B cell (primary cell): ENCODE measurements around the gene NFASC. TPM values are rescaled to one million over a fixed set of nuclear protein-coding genes. Genes with fewer than 3 reads are reported as not detected.

ENCODE experiments used
- ATAC-seq: fragments of 200-7000 bp; cut with Tn5 transposase; one replicate; pipeline ENCODE4 v1.10.0; 2021; ENCODE audit warnings: low read depth, mild to moderate bottlenecking, moderate number of reproducible peaks, moderate library complexity
- CTCF ChIA-PET: fragments of 350-600 bp; sonication (Branson Sonifier 250); formaldehyde crosslinking; loops from one replicate; lab custom pipeline; 2021; ENCODE audit warnings: antibody characterized with exemption, inconsistent platforms; lab: Charles Lee
- POLR2A ChIA-PET: fragments of 350-600 bp; sonication (Branson Sonifier 250); formaldehyde crosslinking; loops from one replicate; lab custom pipeline; 2021; ENCODE audit warnings: antibody characterized with exemption; lab: Charles Lee
- DNase-seq: peaks from one replicate; pipeline ENCODE4 v3.0.0; 2013
- H2AFZ ChIP-seq: 2 replicates; pipeline ENCODE4 v1.6.1; 2012; ENCODE audit warnings: mild to moderate bottlenecking, low read depth, low read length; ENCODE audit not compliant: insufficient read depth, poor library complexity, severe bottlenecking
- H3K27ac ChIP-seq, 2 donors: 1 replicate in 1 of 2; 2 replicates in 1 of 2; pipeline ENCODE4 v1.5.1; 2012 to 2013; ENCODE audit warnings: low read length in 2 of 2, mild to moderate bottlenecking in 2 of 2, moderate library complexity in 1 of 2
- H3K27me3 ChIP-seq, 4 experiments: fragments of 200-600 bp in 1 of 4; sonication (generic) in 1 of 4; replicated peaks in 1 of 4; 1 replicate in 2 of 4; 2 replicates in 2 of 4; pipeline versions ENCODE4 v1.6.1 to v1.7.0; 2013 to 2016; ENCODE audit warnings: low read length in 3 of 4, mild to moderate bottlenecking in 2 of 4, mixed read lengths in 1 of 4, moderate library complexity in 1 of 4; ENCODE audit not compliant: insufficient read depth in 4 of 4, control insufficient read depth in 3 of 4; ENCODE audit errors: control extremely low read depth in 1 of 4
- H3K36me3 ChIP-seq, 2 experiments: replicated peaks in 1 of 2; 1 replicate in 1 of 2; 2 replicates in 1 of 2; pipeline versions ENCODE4 v1.6.1 to v1.7.1; 2013; ENCODE audit warnings: low read length in 1 of 2; ENCODE audit not compliant: insufficient read depth in 2 of 2, control insufficient read depth in 1 of 2; ENCODE audit errors: control extremely low read depth in 1 of 2, extremely low read depth in 1 of 2
- H3K4me1 ChIP-seq, 2 donors: fragments of 200-600 bp in 1 of 2; sonication (generic) in 1 of 2; 1 replicate in 1 of 2; 2 replicates in 1 of 2; pipeline versions ENCODE4 v1.5.1 to v1.6.1; 2013 to 2017; ENCODE audit warnings: low read length in 2 of 2; ENCODE audit not compliant: control insufficient read depth in 2 of 2, insufficient read depth in 2 of 2
- H3K4me2 ChIP-seq: replicated peaks from 2 replicates; pipeline ENCODE3; 2012; ENCODE audit warnings: mild to moderate bottlenecking, low read depth, low read length; ENCODE audit not compliant: poor library complexity, severe bottlenecking
- H3K4me3 ChIP-seq, 5 experiments: fragments of 200-600 bp in 1 of 5; sonication (generic) in 1 of 5; 1 replicate in 3 of 5; 2 replicates in 2 of 5; pipeline versions ENCODE4 v1.5.1 to v1.7.0; 2011 to 2016; ENCODE audit warnings: low read length in 4 of 5, mild to moderate bottlenecking in 4 of 5, low read depth in 2 of 5, control low read depth in 1 of 5, moderate library complexity in 1 of 5; ENCODE audit not compliant: insufficient read depth in 1 of 5; ENCODE audit errors: control extremely low read depth in 1 of 5, extremely low read depth in 1 of 5
- H3K79me2 ChIP-seq: fragments of 200-600 bp; sonication (generic); one replicate; pipeline ENCODE4 v1.6.0; 2016; ENCODE audit warnings: low read length; ENCODE audit not compliant: control insufficient read depth, insufficient read depth
- H3K9ac ChIP-seq: fragments of 200-600 bp; sonication (generic); 2 replicates; pipeline ENCODE4 v1.6.1; 2017; ENCODE audit warnings: mild to moderate bottlenecking, low read length, moderate library complexity
- H3K9me3 ChIP-seq, 3 donors: one replicate each; pipeline versions ENCODE4 v1.6.1 to v1.7.1; 2013; ENCODE audit warnings: low read length in 2 of 3; ENCODE audit not compliant: control insufficient read depth in 2 of 3, insufficient read depth in 1 of 3; ENCODE audit errors: control extremely low read depth in 1 of 3
- H4K20me1 ChIP-seq: 2 replicates; pipeline ENCODE4 v1.6.0; 2012; ENCODE audit warnings: mild to moderate bottlenecking, low read length; ENCODE audit not compliant: insufficient read depth, control insufficient read depth, poor library complexity, severe bottlenecking
- H3K27ac Mint-ChIP-seq: one replicate; pipeline ENCODE4 v1.8.0; 2021; ENCODE audit warnings: mixed read lengths
- H3K27me3 Mint-ChIP-seq: one replicate; pipeline ENCODE4 v1.8.0; 2021; ENCODE audit warnings: mixed read lengths
- H3K4me1 Mint-ChIP-seq: one replicate; pipeline ENCODE4 v1.8.0; 2021; ENCODE audit warnings: mixed read lengths
- H3K4me3 Mint-ChIP-seq: one replicate; pipeline ENCODE4 v1.8.0; 2021; ENCODE audit warnings: mixed read lengths
- H3K9me3 Mint-ChIP-seq: one replicate; pipeline ENCODE4 v1.8.0; 2022; ENCODE audit warnings: mixed read lengths; ENCODE audit not compliant: insufficient read depth
- CTCF ChIP-seq: fragments of 200-600 bp; IDR thresholded peaks from one replicate; pipeline ENCODE4 v1.8.0; 2022; ENCODE audit warnings: antibody characterized with exemption, mild to moderate bottlenecking
- EZH2 ChIP-seq: IDR thresholded peaks from 2 replicates; pipeline ENCODE4 v1.6.1; 2012; ENCODE audit warnings: borderline replicate concordance, low read depth, mild to moderate bottlenecking, moderate library complexity, low read length; ENCODE audit not compliant: insufficient read depth, poor library complexity, severe bottlenecking
- WGBS: methylation state at CpG from one replicate; pipeline ENCODE4 v1.1.5; 2013; ENCODE audit warnings: missing lambda C conversion rate; ENCODE audit not compliant: insufficient coverage; 5-methylcytosine and 5-hydroxymethylcytosine counted together
- intact Hi-C: fragments of 100-400 bp; cut with micrococcal nuclease; formaldehyde crosslinking; loops from one replicate; pipeline ENCODE4 v1.10.0; 2022
- polyA plus RNA-seq: library from polyadenylated mRNA; depleted of rRNA; stranded (reverse); fragments of >200 nt; gene quantifications from 2 replicates; pipeline ENCODE4 v1.2.3, GENCODE V29; 2012
- total RNA-seq, 2 donors: library from RNA; stranded (reverse); fragments of 120-200 nt in 1 of 2; gene quantifications; 1 replicate in 1 of 2; 2 replicates in 1 of 2; pipeline versions ENCODE4 v1.2.3 to v1.2.4, GENCODE V29; 2013 to 2022

NFASC gene
- total and polyA plus RNA-seq, 2 donors (not counting 1 experiment from before 2014, with no cell fraction given) = 0.06 to 0.39 TPM

DNA sequence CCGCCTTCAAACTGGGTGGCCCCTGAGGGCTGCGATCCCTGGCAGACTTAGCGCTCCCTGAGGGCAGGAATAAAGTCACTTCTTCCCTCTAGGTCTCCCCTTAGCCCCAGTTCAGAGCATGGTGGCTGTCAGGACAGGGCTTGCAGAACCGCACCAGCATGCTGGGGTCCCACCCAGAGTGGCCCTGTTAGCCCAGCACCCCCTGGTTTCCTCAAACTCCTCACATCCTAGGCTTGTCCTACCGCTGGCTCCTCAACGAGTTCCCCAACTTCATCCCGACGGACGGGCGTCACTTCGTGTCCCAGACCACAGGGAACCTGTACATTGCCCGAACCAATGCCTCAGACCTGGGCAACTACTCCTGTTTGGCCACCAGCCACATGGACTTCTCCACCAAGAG, 188.2 kb downstream of the NFASC start:
- TF ChIP-seq EZH2 = no peak
- no peak for TF ChIP-seq CTCF
- intact Hi-C loops = no loop called here
- Mint-ChIP-seq H3K4me3 (no peak overlapping the region), H3K4me1 (no peaks in the 10 kb centered on the region), H3K9me3 (no peaks in the 10 kb centered on the region), H3K27ac (no peak overlapping the region), H3K27me3 (no peaks in the 10 kb centered on the region)
- H3K79me2 ChIP-seq = no peaks in the 10 kb centered on the region
- no peak for ATAC-seq
- CTCF ChIA-PET = no interaction called here
- H2AFZ ChIP-seq = no peak overlapping the region
- no peak for DNase-seq
- no peaks in the 10 kb centered on the region for H3K36me3 ChIP-seq
- no peak overlapping the region for H3K27ac ChIP-seq
- H3K9ac ChIP-seq = no peak overlapping the region
- POLR2A ChIA-PET = no interaction called here
- no peaks in the 10 kb centered on the region for H3K27me3 ChIP-seq
- WGBS = 98% methylated on average over 12 of the region's 12 CpGs
- no peaks in the 10 kb centered on the region for H3K9me3 ChIP-seq
- H3K4me3 ChIP-seq = no peak overlapping the region
- H3K4me2 ChIP-seq = no peak overlapping the region
- no peaks in the 10 kb centered on the region for H4K20me1 ChIP-seq
- H3K4me1 ChIP-seq = peaks cover 0 to 6% of the 10 kb centered on the region in 2 donors

- no peaks in the 10 kb centered on the region for H3K27me3 ChIP-seq
- no peak overlapping the region for H3K27ac ChIP-seq
- POLR2A ChIA-PET = no interaction called here
- DNase-seq (no peak), ATAC-seq (no peak)
- no peaks in the 10 kb centered on the region for H4K20me1 ChIP-seq
- no peaks in the 10 kb centered on the region for H3K27me3 Mint-ChIP-seq
- H3K4me1 ChIP-seq = peaks cover 0 to 6% of the 10 kb centered on the region in 2 donors
- no peaks in the 10 kb centered on the region for H3K9me3 ChIP-seq
- no peak overlapping the region for H3K4me3 Mint-ChIP-seq
- TF ChIP-seq CTCF (no peak), EZH2 (no peak)
- CTCF ChIA-PET = no interaction called here
- H3K9me3 Mint-ChIP-seq = no peaks in the 10 kb centered on the region
- intact Hi-C loops = no loop called here
- H2AFZ ChIP-seq = no peak overlapping the region
- no peak overlapping the region for H3K27ac Mint-ChIP-seq
- 93% methylated on average over 5 of the region's 6 CpGs for WGBS
- no peak overlapping the region for H3K9ac ChIP-seq
- H3K36me3 ChIP-seq = no peaks in the 10 kb centered on the region
- H3K4me1 Mint-ChIP-seq = no peaks in the 10 kb centered on the region
- no peak overlapping the region for H3K4me3 ChIP-seq
- H3K79me2 ChIP-seq = no peaks in the 10 kb centered on the region
- H3K4me2 ChIP-seq = no peak overlapping the region
Observed at GRCh38 chr1:205059660-205060059, 189.0 kb downstream of the NFASC start.
